Natural killer cell treated with Interleukin-12 subunit alpha and Interleukin-12 subunit beta and Interleukin-15 and Interleukin-18, amount 100 ng/mL, for 72 hours (primary cell): ENCODE measurements around the gene TEAD1. TPM values are rescaled to one million over a fixed set of nuclear protein-coding genes. Genes with fewer than 3 reads are reported as not detected.

ENCODE experiments used
- ATAC-seq, 2 donors: fragments of 150-1000 bp; cut with Tn5 transposase in 1 of 2; sonication (Bioruptor Pico), chemical (Tn5 transposase) in 1 of 2; 2 replicates each; pipeline ENCODE4 v1.10.0; 2021
- DNase-seq: peaks from one replicate; pipeline ENCODE4 v3.0.0; 2022; ENCODE audit warnings: low spot score
- H3K27ac Mint-ChIP-seq, 2 donors: 1 replicate in 1 of 2; 2 replicates in 1 of 2; pipeline ENCODE4 v1.8.0; 2022; ENCODE audit warnings: mixed read lengths in 2 of 2, mild to moderate bottlenecking in 1 of 2, moderate library complexity in 1 of 2
- H3K27me3 Mint-ChIP-seq, 2 donors: 1 replicate in 1 of 2; 2 replicates in 1 of 2; pipeline ENCODE4 v1.8.0; 2022; ENCODE audit warnings: mixed read lengths in 2 of 2
- H3K36me3 Mint-ChIP-seq: one replicate; pipeline ENCODE4 v1.8.0; 2022; ENCODE audit warnings: mixed read lengths
- H3K4me1 Mint-ChIP-seq, 2 donors: 1 replicate in 1 of 2; 2 replicates in 1 of 2; pipeline ENCODE4 v1.8.0; 2022; ENCODE audit warnings: low read depth in 2 of 2, mixed read lengths in 2 of 2, mild to moderate bottlenecking in 1 of 2
- H3K4me3 Mint-ChIP-seq: one replicate; pipeline ENCODE4 v1.8.0; 2022; ENCODE audit warnings: mixed read lengths
- H3K9me3 Mint-ChIP-seq: 2 replicates; pipeline ENCODE4 v1.8.0; 2022; ENCODE audit warnings: mixed read lengths
- total RNA-seq, 2 donors: library from RNA; stranded (reverse); gene quantifications; one replicate each; pipeline ENCODE4 v1.2.3, GENCODE V29; 2022

The TEAD1 gene
- total RNA-seq, 2 donors from 2014 or later: 0.06 TPM; not detected in 1

GRCh38 chr11:12845739-12846358 lies 171.6 kb downstream of the TEAD1 start:
- Mint-ChIP-seq H3K36me3 (no peaks in the 10 kb centered on the region), H3K4me1 (no peaks in the 10 kb centered on the region), H3K27me3 (peaks cover 24 to 34% of the 10 kb centered on the region in 2 donors), H3K9me3 (no peaks in the 10 kb centered on the region), H3K4me3 (no peak overlapping the region), H3K27ac (no peak overlapping the region)
- ATAC-seq: no peak
- no peak for DNase-seq

GRCh38 chr11:12846786-12847615 lies 172.8 kb downstream of the TEAD1 start:
- ATAC-seq: no peak
- H3K27ac Mint-ChIP-seq: no peak overlapping the region
- DNase-seq: no peak
- peaks cover 23 to 41% of the 10 kb centered on the region in 2 donors for H3K27me3 Mint-ChIP-seq
- H3K36me3 Mint-ChIP-seq: no peaks in the 10 kb centered on the region
- no peaks in the 10 kb centered on the region for H3K9me3 Mint-ChIP-seq
- H3K4me3 Mint-ChIP-seq: no peak overlapping the region
- H3K4me1 Mint-ChIP-seq: no peaks in the 10 kb centered on the region

GRCh38 chr11:12848413-12848812 lies 174.2 kb downstream of the TEAD1 start:
- Mint-ChIP-seq H3K4me3 (no peak overlapping the region), H3K27ac (no peak overlapping the region), H3K27me3 (peaks cover 22 to 50% of the 10 kb centered on the region in 2 donors), H3K36me3 (no peaks in the 10 kb centered on the region), H3K4me1 (no peaks in the 10 kb centered on the region), H3K9me3 (no peaks in the 10 kb centered on the region)
- ATAC-seq (no peak), DNase-seq (no peak)

GRCh38 chr11:12853325-12853651 lies 179.1 kb downstream of the TEAD1 start:
- H3K9me3 Mint-ChIP-seq: no peaks in the 10 kb centered on the region
- no peaks in the 10 kb centered on the region for H3K36me3 Mint-ChIP-seq
- H3K4me3 Mint-ChIP-seq: no peak overlapping the region
- DNase-seq: no peak
- ATAC-seq: no peak
- no peaks in the 10 kb centered on the region for H3K4me1 Mint-ChIP-seq
- peaks cover 24 to 33% of the 10 kb centered on the region in 2 donors for H3K27me3 Mint-ChIP-seq
- H3K27ac Mint-ChIP-seq: no peak overlapping the region

GRCh38 chr11:12853652-12854296 lies 179.6 kb downstream of the TEAD1 start:
- Mint-ChIP-seq H3K27ac (no peak overlapping the region), H3K36me3 (no peaks in the 10 kb centered on the region), H3K27me3 (peaks cover 24 to 32% of the 10 kb centered on the region in 2 donors), H3K4me1 (no peaks in the 10 kb centered on the region), H3K9me3 (no peaks in the 10 kb centered on the region), H3K4me3 (no peak overlapping the region)
- no peak for DNase-seq
- ATAC-seq: no peak

GRCh38 chr11:12854297-12854661 lies 180.1 kb downstream of the TEAD1 start:
- ATAC-seq (no peak), DNase-seq (no peak)
- H3K4me3 Mint-ChIP-seq: no peak overlapping the region
- H3K9me3 Mint-ChIP-seq: no peaks in the 10 kb centered on the region
- no peaks in the 10 kb centered on the region for H3K4me1 Mint-ChIP-seq
- no peak overlapping the region for H3K27ac Mint-ChIP-seq
- no peaks in the 10 kb centered on the region for H3K36me3 Mint-ChIP-seq
- H3K27me3 Mint-ChIP-seq: peaks cover 24 to 32% of the 10 kb centered on the region in 2 donors

- Mint-ChIP-seq H3K9me3 (no peaks in the 10 kb centered on the region), H3K27me3 (peaks cover 27 to 32% of the 10 kb centered on the region in 2 donors), H3K4me1 (no peaks in the 10 kb centered on the region), H3K27ac (no peak overlapping the region), H3K36me3 (no peaks in the 10 kb centered on the region), H3K4me3 (no peak overlapping the region)
- ATAC-seq: no peak
- no peak for DNase-seq
These were observed 180.6 kb downstream of the TEAD1 start for GRCh38 chr11:12854829-12855228.

GRCh38 chr11:12856338-12856737 lies 182.1 kb downstream of the TEAD1 start:
- DNase-seq (no peak), ATAC-seq (no peak)
- Mint-ChIP-seq H3K36me3 (no peaks in the 10 kb centered on the region), H3K27me3 (peaks cover 23 to 27% of the 10 kb centered on the region in 2 donors), H3K9me3 (no peaks in the 10 kb centered on the region), H3K4me3 (no peak overlapping the region), H3K27ac (no peak overlapping the region), H3K4me1 (no peaks in the 10 kb centered on the region)

GRCh38 chr11:12857572-12857971 lies 183.4 kb downstream of the TEAD1 start:
- Mint-ChIP-seq H3K36me3 (no peaks in the 10 kb centered on the region), H3K4me3 (no peak overlapping the region), H3K9me3 (no peaks in the 10 kb centered on the region), H3K27ac (no peak overlapping the region), H3K4me1 (no peaks in the 10 kb centered on the region), H3K27me3 (peaks cover 19 to 24% of the 10 kb centered on the region in 2 donors)
- no peak for ATAC-seq
- no peak for DNase-seq

- Mint-ChIP-seq H3K9me3 (no peaks in the 10 kb centered on the region), H3K4me3 (no peak overlapping the region), H3K27ac (no peak overlapping the region), H3K36me3 (no peaks in the 10 kb centered on the region), H3K4me1 (peaks cover 3 to 9% of the 10 kb centered on the region in 2 donors), H3K27me3 (peaks cover 33 to 42% of the 10 kb centered on the region in 2 donors)
- ATAC-seq: no peak
- DNase-seq: no peak
These were observed 185.8 kb downstream of the TEAD1 start for GRCh38 chr11:12859872-12860657.

- Mint-ChIP-seq H3K36me3 (no peaks in the 10 kb centered on the region), H3K4me3 (no peak overlapping the region), H3K9me3 (no peaks in the 10 kb centered on the region), H3K4me1 (peaks cover 3 to 9% of the 10 kb centered on the region in 2 donors), H3K27me3 (peaks cover 33 to 47% of the 10 kb centered on the region in 2 donors), H3K27ac (no peak overlapping the region)
- ATAC-seq (no peak), DNase-seq (no peak)
These were observed 186.6 kb downstream of the TEAD1 start for GRCh38 chr11:12860827-12861226.

- ATAC-seq: no peak
- H3K4me1 Mint-ChIP-seq: peaks cover 3 to 9% of the 10 kb centered on the region in 2 donors
- no peak overlapping the region for H3K4me3 Mint-ChIP-seq
- DNase-seq: no peak
- no peaks in the 10 kb centered on the region for H3K36me3 Mint-ChIP-seq
- H3K27ac Mint-ChIP-seq: no peak overlapping the region
- H3K9me3 Mint-ChIP-seq: no peaks in the 10 kb centered on the region
- H3K27me3 Mint-ChIP-seq: peaks cover 29 to 58% of the 10 kb centered on the region in 2 donors
These were observed 188.7 kb downstream of the TEAD1 start for GRCh38 chr11:12862696-12863469.

GRCh38 chr11:12863605-12864121 lies 189.4 kb downstream of the TEAD1 start:
- H3K36me3 Mint-ChIP-seq: no peaks in the 10 kb centered on the region

More at GRCh38 chr11:12863605-12864121, 189.4 kb downstream of the TEAD1 start:
- no peak overlapping the region for H3K4me3 Mint-ChIP-seq
- H3K27me3 Mint-ChIP-seq: peaks cover 27 to 58% of the 10 kb centered on the region in 2 donors
- no peaks in the 10 kb centered on the region for H3K9me3 Mint-ChIP-seq
- peaks cover 3 to 9% of the 10 kb centered on the region in 2 donors for H3K4me1 Mint-ChIP-seq
- no peak for DNase-seq
- no peak for ATAC-seq
- H3K27ac Mint-ChIP-seq: no peak overlapping the region
